ENCODE measurements around the gene GPR61. TPM values are rescaled to one million over a fixed set of nuclear protein-coding genes. Genes with fewer than 3 reads are reported as not detected.

GPR61 gene
- total and polyA plus RNA-seq, 3 donors from 2014 or later, result 0.91 to 4.1 (median 2.5) TPM

DNA sequence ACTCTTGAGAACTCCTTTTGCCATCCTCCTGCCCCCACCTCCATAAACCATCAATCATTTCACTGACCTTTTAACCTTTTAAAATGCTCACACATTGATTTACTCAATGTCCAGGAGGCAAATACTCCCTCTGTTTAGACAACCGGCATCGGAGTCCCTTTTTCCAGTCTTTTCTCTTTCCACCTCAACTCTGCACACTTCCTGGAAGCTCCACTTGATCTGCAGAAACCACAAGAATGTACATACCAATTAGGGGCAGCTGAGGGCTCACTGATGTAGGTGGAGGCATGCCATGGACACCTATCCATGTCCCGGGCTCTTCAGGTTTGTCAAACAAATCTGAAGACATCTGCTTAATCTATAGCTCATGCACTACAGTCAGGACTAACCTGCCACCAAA is 24.8 kb upstream of the GPR61 start:
- Histone ChIP-seq H3K4me1 (peaks cover 6% of the 10 kb centered on the region), H3K27me3 (no peaks in the 10 kb centered on the region), H3K27ac (no peak overlapping the region), H3K36me3 (ENCODE audit: low read depth, missing control alignments) (no peaks in the 10 kb centered on the region), H3K9me3 (no peaks in the 10 kb centered on the region), H3K4me3 (no peak overlapping the region)
- intact Hi-C loops (cut with DNase I; ENCODE audit: low total_unique reads), result no loop called here
- no peak for TF ChIP-seq POLR2A (IDR thresholded peaks at IDR 0.05)
- TF ChIP-seq, protein P1, sequence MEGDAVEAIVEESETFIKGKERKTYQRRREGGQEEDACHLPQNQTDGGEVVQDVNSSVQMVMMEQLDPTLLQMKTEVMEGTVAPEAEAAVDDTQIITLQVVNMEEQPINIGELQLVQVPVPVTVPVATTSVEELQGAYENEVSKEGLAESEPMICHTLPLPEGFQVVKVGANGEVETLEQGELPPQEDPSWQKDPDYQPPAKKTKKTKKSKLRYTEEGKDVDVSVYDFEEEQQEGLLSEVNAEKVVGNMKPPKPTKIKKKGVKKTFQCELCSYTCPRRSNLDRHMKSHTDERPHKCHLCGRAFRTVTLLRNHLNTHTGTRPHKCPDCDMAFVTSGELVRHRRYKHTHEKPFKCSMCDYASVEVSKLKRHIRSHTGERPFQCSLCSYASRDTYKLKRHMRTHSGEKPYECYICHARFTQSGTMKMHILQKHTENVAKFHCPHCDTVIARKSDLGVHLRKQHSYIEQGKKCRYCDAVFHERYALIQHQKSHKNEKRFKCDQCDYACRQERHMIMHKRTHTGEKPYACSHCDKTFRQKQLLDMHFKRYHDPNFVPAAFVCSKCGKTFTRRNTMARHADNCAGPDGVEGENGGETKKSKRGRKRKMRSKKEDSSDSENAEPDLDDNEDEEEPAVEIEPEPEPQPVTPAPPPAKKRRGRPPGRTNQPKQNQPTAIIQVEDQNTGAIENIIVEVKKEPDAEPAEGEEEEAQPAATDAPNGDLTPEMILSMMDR (IDR thresholded peaks at IDR 0.05), result no peak
- no peak for DNase-seq
- WGBS, 2 donors, result 73 to 83% methylated on average over 3 of the region's 3 CpGs

DNA sequence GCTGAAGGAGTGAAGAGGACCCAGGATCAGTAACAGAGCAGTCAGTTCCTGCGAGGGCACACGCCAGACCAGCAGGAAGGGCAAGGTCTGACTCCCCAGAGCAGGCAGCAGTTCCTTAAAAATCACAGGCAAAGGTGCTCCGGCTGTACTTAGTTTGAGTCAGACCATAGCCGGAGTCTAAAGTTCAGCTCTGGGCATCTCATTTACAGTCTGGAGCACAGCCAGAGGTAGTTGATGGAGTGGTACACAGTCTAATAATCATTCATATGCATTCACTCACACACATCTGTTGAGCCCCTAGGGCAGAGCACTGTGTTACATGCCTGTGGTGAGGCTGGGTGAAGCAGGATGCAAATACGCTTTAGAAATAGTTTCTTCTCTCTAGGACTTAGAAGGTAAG is 22.8 kb upstream of the GPR61 start:
- Histone ChIP-seq H3K27ac (no peak overlapping the region), H3K4me1 (peaks cover 12% of the 10 kb centered on the region), H3K27me3 (no peaks in the 10 kb centered on the region), H3K36me3 (ENCODE audit: low read depth, missing control alignments) (no peaks in the 10 kb centered on the region), H3K9me3 (no peaks in the 10 kb centered on the region), H3K4me3 (no peak overlapping the region)
- DNase-seq, result no peak
- intact Hi-C loops (cut with DNase I; ENCODE audit: low total_unique reads), result no loop called here
- TF ChIP-seq POLR2A (IDR thresholded peaks at IDR 0.05), result no peak
- TF ChIP-seq, protein P1 (IDR thresholded peaks at IDR 0.05), result no peak
- 86 to 89% methylated on average over 5 of the region's 5 CpGs for WGBS, 2 donors

DNA sequence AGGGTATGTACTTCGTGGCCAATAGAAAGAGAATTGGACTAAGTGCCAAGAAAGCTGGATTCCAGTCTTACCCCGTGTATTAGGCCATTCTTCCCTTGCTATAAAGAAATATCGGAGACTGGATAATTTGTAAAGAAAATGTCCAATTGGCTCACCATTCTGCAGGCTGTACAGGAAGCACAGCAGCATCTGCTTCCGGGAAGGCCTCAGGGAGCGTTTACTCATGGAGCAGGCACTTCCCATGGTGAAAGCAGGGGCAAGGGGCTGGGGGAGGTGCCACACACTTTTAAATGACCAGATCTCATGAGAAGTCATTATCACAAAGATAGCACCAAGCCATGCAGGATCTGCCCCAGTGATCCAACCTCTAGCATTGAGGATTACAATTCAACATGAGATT is 22.3 kb upstream of the GPR61 start:
- WGBS, 2 donors, result 93 to 96% methylated on average over 5 of the region's 5 CpGs
- H3K9me3 ChIP-seq, result no peaks in the 10 kb centered on the region

DNA sequence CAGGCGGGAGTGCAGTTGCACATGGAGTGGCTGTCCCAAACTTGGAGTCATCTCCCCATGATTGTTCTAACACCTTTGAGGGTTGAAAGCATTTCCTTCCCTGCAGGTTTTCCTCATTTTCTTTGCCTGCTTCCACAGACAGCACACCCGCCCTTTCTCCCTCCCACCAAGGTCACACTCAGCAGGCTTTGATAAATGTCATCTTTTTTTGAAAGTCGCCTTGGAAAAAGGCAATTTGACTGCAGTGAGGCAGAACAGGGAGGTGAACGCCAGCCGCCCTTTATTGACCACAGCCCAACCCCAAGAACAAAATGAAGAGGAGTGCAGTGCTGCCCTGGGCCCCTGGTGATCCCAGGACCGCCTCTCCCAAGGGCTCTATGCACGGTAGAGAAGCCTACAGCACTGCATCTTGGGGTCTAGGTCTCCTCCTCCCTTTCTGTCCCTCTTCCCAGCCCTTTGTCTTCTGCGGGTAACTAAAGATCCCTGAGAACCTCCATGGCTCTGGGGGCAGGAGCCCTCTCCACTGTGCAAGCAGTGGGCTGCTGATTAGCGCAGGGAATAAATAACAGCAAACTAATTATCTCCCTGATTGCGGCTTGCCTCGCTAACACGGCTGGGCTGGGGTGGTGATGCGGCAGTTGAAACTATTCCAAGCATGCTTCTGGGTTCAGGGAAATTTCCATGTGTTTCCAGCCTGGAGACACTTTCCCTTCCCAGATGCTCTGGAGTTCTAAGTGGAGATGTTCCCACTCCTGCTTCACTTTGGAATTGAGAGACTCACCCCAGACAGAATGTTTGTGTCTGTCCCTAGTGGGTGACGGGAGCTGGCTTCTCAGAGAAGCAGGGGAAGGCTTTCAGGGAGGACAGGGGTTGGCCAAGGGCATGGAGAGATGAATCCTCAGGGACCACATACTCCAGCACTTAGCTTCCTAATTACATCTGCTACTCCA is 18.4 kb upstream of the GPR61 start:
- TF ChIP-seq, protein P1 (IDR thresholded peaks at IDR 0.05), result no peak
- TF ChIP-seq POLR2A (IDR thresholded peaks at IDR 0.05), result no peak
- DNase-seq, result no peak
- no peaks in the 10 kb centered on the region for H3K36me3 ChIP-seq (ENCODE audit: low read depth, missing control alignments)
- H3K27me3 ChIP-seq, result no peaks in the 10 kb centered on the region
- no peaks in the 10 kb centered on the region for H3K9me3 ChIP-seq
- no peak overlapping the region for H3K4me3 ChIP-seq
- WGBS, 2 donors, result 44 to 52% methylated on average over 8 to 14 of the region's 14 CpGs
- intact Hi-C loops (cut with DNase I; ENCODE audit: low total_unique reads), result no loop called here
- H3K4me1 ChIP-seq, result peaks cover 12% of the 10 kb centered on the region
- no peak overlapping the region for H3K27ac ChIP-seq

More for the DNA sequence above, 22.3 kb upstream of the GPR61 start:
- Histone ChIP-seq H3K4me1 (peaks cover 12% of the 10 kb centered on the region), H3K36me3 (ENCODE audit: low read depth, missing control alignments) (no peaks in the 10 kb centered on the region), H3K4me3 (no peak overlapping the region), H3K27me3 (no peaks in the 10 kb centered on the region), H3K27ac (no peak overlapping the region)
- TF ChIP-seq POLR2A (IDR thresholded peaks at IDR 0.05), result no peak
- TF ChIP-seq, protein P1 (IDR thresholded peaks at IDR 0.05), result no peak
- intact Hi-C loops (cut with DNase I; ENCODE audit: low total_unique reads), result no loop called here
- DNase-seq, result no peak
